Activated CD4-positive, CD25-positive, alpha-beta regulatory T cell treated with anti-CD3 and anti-CD28 coated beads, Interleukin-2, amount 50 U/mL, for 24 hours (primary cell): ENCODE data around the gene OR52E6.

ENCODE experiments used
- ATAC-seq, 2 donors: fragments of 150-1000 bp; cut with Tn5 transposase; one replicate each; pipeline ENCODE4 v1.10.0; 2021; ENCODE audit warnings: mild to moderate bottlenecking in 1 of 2, moderate library complexity in 1 of 2

The OR52E6 gene

GRCh38 chr11:5796541-5796940 is 45.2 kb downstream of the OR52E6 start:
- no peak for ATAC-seq

- no peak for ATAC-seq
Measured at GRCh38 chr11:5791165-5791564, 50.5 kb downstream of the OR52E6 start, which contains the start of gene OR52N1. Gene OR52N1, minus strand, starts transcription at chr11:5791265. Its CDS starts 2,449 bp downstream, at chr11:5788816.
